CD14-positive monocyte (primary cell): Measurements from ENCODE around the gene SC5D. TPM values are rescaled to one million over a fixed set of nuclear protein-coding genes. Genes with fewer than 3 reads are reported as not detected.

Experiments
- DNase-seq, 3 donors: peaks; one replicate each; pipeline ENCODE4 v3.0.0-alpha.2; 2011 to 2022
- H2AFZ ChIP-seq: 2 replicates; pipeline ENCODE4 v1.6.0; 2012; ENCODE audit warnings: mild to moderate bottlenecking, low read depth, low read length, inconsistent platforms; ENCODE audit not compliant: insufficient read depth, poor library complexity, severe bottlenecking
- H3K27ac ChIP-seq, 2 donors: 1 replicate in 1 of 2; 2 replicates in 1 of 2; pipeline ENCODE4 v1.5.1; 2012 to 2013; ENCODE audit warnings: low read length in 2 of 2, control low read depth in 1 of 2, inconsistent platforms in 1 of 2, low read depth in 1 of 2, mild to moderate bottlenecking in 1 of 2
- H3K27me3 ChIP-seq, 2 donors: one replicate each; pipeline versions ENCODE4 v1.6.0 to v1.6.1; 2011 to 2013; ENCODE audit warnings: low read length in 2 of 2; ENCODE audit not compliant: control insufficient read depth in 2 of 2, insufficient read depth in 2 of 2
- H3K36me3 ChIP-seq, 2 donors: replicated peaks in 1 of 2; 1 replicate in 1 of 2; 2 replicates in 1 of 2; pipeline versions ENCODE4 v1.5.1 to v1.6.1; 2012 to 2013; ENCODE audit warnings: low read length in 2 of 2, control low read depth in 1 of 2, inconsistent platforms in 1 of 2, mild to moderate bottlenecking in 1 of 2; ENCODE audit not compliant: insufficient read depth in 2 of 2, control insufficient read depth in 1 of 2
- H3K4me1 ChIP-seq, 2 donors: 1 replicate in 1 of 2; 2 replicates in 1 of 2; pipeline versions ENCODE4 v1.5.1 to v1.6.1; 2012 to 2013; ENCODE audit warnings: low read length in 2 of 2, control low read depth in 1 of 2, inconsistent platforms in 1 of 2, mild to moderate bottlenecking in 1 of 2, moderate library complexity in 1 of 2; ENCODE audit not compliant: insufficient read depth in 2 of 2, control insufficient read depth in 1 of 2
- H3K4me2 ChIP-seq: replicated peaks from 2 replicates; pipeline ENCODE3; 2012; ENCODE audit warnings: low read length, moderate library complexity, mild to moderate bottlenecking; ENCODE audit not compliant: poor library complexity, severe bottlenecking; ENCODE audit errors: extremely low read depth
- H3K4me3 ChIP-seq, 3 experiments: fragments of 200-600 bp in 1 of 3; sonication (generic) in 1 of 3; replicated peaks in 1 of 3; 1 replicate in 2 of 3; 2 replicates in 1 of 3; pipeline ENCODE4 v1.5.1; 2011 to 2013; ENCODE audit warnings: low read length in 3 of 3, mild to moderate bottlenecking in 3 of 3, control low read depth in 2 of 3, low read depth in 2 of 3, inconsistent platforms in 1 of 3, moderate library complexity in 1 of 3
- H3K79me2 ChIP-seq: 2 replicates; pipeline ENCODE4 v1.6.0; 2012; ENCODE audit warnings: mild to moderate bottlenecking, control low read depth, inconsistent platforms, low read length, moderate library complexity; ENCODE audit not compliant: insufficient read depth
- H3K9ac ChIP-seq: 2 replicates; pipeline ENCODE4 v1.6.0; 2017; ENCODE audit warnings: low read length, mild to moderate bottlenecking; ENCODE audit not compliant: insufficient read depth, poor library complexity, severe bottlenecking
- H3K9me3 ChIP-seq, 2 donors: replicated peaks in 1 of 2; 1 replicate in 1 of 2; 2 replicates in 1 of 2; pipeline versions ENCODE4 v1.5.1 to v1.6.1; 2012 to 2013; ENCODE audit warnings: low read length in 2 of 2, control low read depth in 1 of 2; ENCODE audit not compliant: control insufficient read depth in 1 of 2, insufficient read depth in 1 of 2
- H4K20me1 ChIP-seq: 2 replicates; pipeline ENCODE4 v1.6.0; 2012; ENCODE audit warnings: mild to moderate bottlenecking, low read length, control low read depth, moderate library complexity; ENCODE audit not compliant: insufficient read depth
- H3K27ac Mint-ChIP-seq, 7 donors: one replicate each; pipeline ENCODE4 v1.8.0; 2020; ENCODE audit warnings: mild to moderate bottlenecking in 7 of 7, mixed read lengths in 7 of 7, moderate library complexity in 6 of 7, inconsistent platforms in 2 of 7
- H3K27me3 Mint-ChIP-seq, 3 donors: one replicate each; pipeline ENCODE4 v1.8.0; 2021 to 2022; ENCODE audit warnings: low read depth in 3 of 3, mild to moderate bottlenecking in 3 of 3, mixed read lengths in 3 of 3, moderate library complexity in 3 of 3, inconsistent platforms in 1 of 3
- H3K36me3 Mint-ChIP-seq, 2 donors: one replicate each; pipeline ENCODE4 v1.8.0; 2020; ENCODE audit warnings: mixed read lengths in 2 of 2, inconsistent platforms in 1 of 2, mild to moderate bottlenecking in 1 of 2
- H3K4me1 Mint-ChIP-seq: one replicate; pipeline ENCODE4 v1.8.0; 2020; ENCODE audit warnings: mild to moderate bottlenecking, mixed read lengths
- H3K4me3 Mint-ChIP-seq, 2 donors: one replicate each; pipeline ENCODE4 v1.8.0; 2020; ENCODE audit warnings: mild to moderate bottlenecking in 2 of 2, mixed read lengths in 2 of 2, moderate library complexity in 1 of 2
- H3K9me3 Mint-ChIP-seq, 7 donors: one replicate each; pipeline ENCODE4 v1.8.0; 2020 to 2022; ENCODE audit warnings: mixed read lengths in 7 of 7, mild to moderate bottlenecking in 6 of 7, moderate library complexity in 6 of 7, inconsistent platforms in 2 of 7
- CTCF ChIP-seq: fragments of 200-600 bp; IDR thresholded peaks from one replicate; pipeline ENCODE4 v1.8.0; 2022; ENCODE audit warnings: antibody characterized with exemption, mild to moderate bottlenecking
- WGBS: methylation state at CpG from one replicate; pipeline ENCODE4 v1.1.5; 2013; ENCODE audit warnings: missing lambda C conversion rate; ENCODE audit not compliant: insufficient coverage; 5-methylcytosine and 5-hydroxymethylcytosine counted together
- intact Hi-C, 2 donors: fragments of 100-400 bp; cut with micrococcal nuclease; formaldehyde crosslinking; loops; one replicate each; pipeline versions ENCODE4 v1.15.0 to v1.15.1; 2023
- polyA plus RNA-seq, 3 donors: library from polyadenylated mRNA; depleted of rRNA in 1 of 3; unstranded in 2 of 3; stranded (reverse) in 1 of 3; fragments of 300-500 nt in 2 of 3; fragments of >200 nt in 1 of 3; fragmentation: Illumina TruSeq in 2 of 3; gene quantifications; 1 replicate in 2 of 3; 2 replicates in 1 of 3; pipeline ENCODE4 v1.2.3, GENCODE V29; 2012 to 2021

Gene SC5D
- polyA plus RNA-seq, 3 donors, result 6.4 to 8.3 (median 8.3) TPM

GRCh38 chr11:121327553-121327952 is 35.0 kb downstream of the SC5D start:
- H2AFZ ChIP-seq, result no peak overlapping the region
- no peaks in the 10 kb centered on the region for H3K36me3 Mint-ChIP-seq
- H3K4me3 Mint-ChIP-seq, result no peak overlapping the region
- no peaks in the 10 kb centered on the region for H3K36me3 ChIP-seq
- intact Hi-C loops, result loop anchor here in 1 of 2 donors (10.0 kb wide), 2 partner anchors 47 to 157 kb away; no protein-coding TSS in a partner anchor
- no peak overlapping the region for H3K4me2 ChIP-seq
- H3K4me1 ChIP-seq, result peaks cover 0 to 4% of the 10 kb centered on the region in 2 donors
- no peaks in the 10 kb centered on the region for H3K79me2 ChIP-seq
- H3K27ac ChIP-seq, result no peak overlapping the region
- no peak overlapping the region for H3K4me3 ChIP-seq
- H3K27ac Mint-ChIP-seq, result no peak overlapping the region
- 57% methylated on average over 1 of the region's 1 CpG for WGBS
- no peak for DNase-seq
- no peak overlapping the region for H3K9ac ChIP-seq
- H3K9me3 ChIP-seq, result no peaks in the 10 kb centered on the region
- peaks cover 7% of the 10 kb centered on the region for H3K4me1 Mint-ChIP-seq
- no peaks in the 10 kb centered on the region for H3K9me3 Mint-ChIP-seq
- H3K27me3 ChIP-seq, result no peaks in the 10 kb centered on the region
- no peaks in the 10 kb centered on the region for H3K27me3 Mint-ChIP-seq
- H4K20me1 ChIP-seq, result no peaks in the 10 kb centered on the region
- TF ChIP-seq CTCF, result no peak

DNA sequence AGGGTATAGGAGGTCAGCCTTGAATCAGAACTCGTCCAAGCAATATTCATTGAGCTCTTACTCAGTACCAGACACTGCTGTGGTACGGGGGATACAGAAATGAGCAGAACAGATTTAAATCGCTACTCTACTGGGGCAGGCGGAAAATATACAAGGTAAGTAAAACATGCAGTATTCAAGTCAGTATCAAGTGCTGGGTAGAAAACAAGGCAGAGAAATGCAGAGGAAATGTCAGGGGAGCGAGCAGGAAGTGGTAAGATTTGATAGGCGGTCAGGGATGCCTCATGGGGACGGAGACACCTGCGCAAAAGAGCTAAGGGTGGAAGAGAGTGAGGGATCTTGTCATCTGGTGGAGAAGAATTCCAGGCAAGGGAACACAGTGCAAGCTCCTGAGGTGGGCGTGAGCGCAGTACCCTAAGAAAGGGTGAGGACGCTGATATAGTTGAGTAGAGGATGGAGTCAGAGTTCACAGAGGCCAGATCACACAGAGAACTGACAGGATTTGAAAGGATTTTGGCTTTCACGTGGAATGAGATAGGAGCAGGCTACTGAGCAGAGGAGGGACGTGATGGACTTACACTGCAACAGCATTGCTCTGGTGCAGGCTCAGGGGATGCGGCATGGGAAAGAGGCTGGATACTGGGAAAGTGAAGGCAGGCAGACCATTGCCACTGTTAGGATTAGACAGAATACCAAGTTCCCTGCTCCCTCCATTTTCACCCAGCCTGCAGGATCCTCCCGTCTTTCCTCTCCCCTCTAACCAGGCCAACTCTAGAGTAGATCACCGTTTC is 35.8 kb downstream of the SC5D start:
- WGBS, result 64% methylated on average over 14 of the region's 16 CpGs
- peaks cover 7% of the 10 kb centered on the region for H3K4me1 Mint-ChIP-seq
- Histone ChIP-seq H3K27ac (no peak overlapping the region), H3K27me3 (peaks cover 0 to under 1% of the 10 kb centered on the region in 2 donors), H3K36me3 (no peaks in the 10 kb centered on the region), H3K4me2 (no peak overlapping the region), H2AFZ (no peak overlapping the region), H3K9me3 (no peaks in the 10 kb centered on the region), H3K4me1 (peaks cover 0 to 4% of the 10 kb centered on the region in 2 donors), H3K4me3 (no peak overlapping the region), H3K9ac (no peak overlapping the region), H4K20me1 (no peaks in the 10 kb centered on the region), H3K79me2 (no peaks in the 10 kb centered on the region)
- H3K9me3 Mint-ChIP-seq, result no peaks in the 10 kb centered on the region
- DNase-seq, result no peak
- no peaks in the 10 kb centered on the region for H3K27me3 Mint-ChIP-seq
- intact Hi-C loops, result loop anchor here in 1 of 2 donors (10.0 kb wide), 2 partner anchors 46 to 156 kb away; no protein-coding TSS in a partner anchor
- no peak for TF ChIP-seq CTCF
- H3K36me3 Mint-ChIP-seq, result no peaks in the 10 kb centered on the region
- H3K4me3 Mint-ChIP-seq, result no peak overlapping the region
- H3K27ac Mint-ChIP-seq, result no peak overlapping the region
